HL-60 (cell line): ENCODE results near the gene ABL1.

Experiments
- DNase-seq, 2 experiments: peaks; one replicate each; pipeline ENCODE4 v3.0.0-alpha.2; 2010 to 2020; ENCODE audit warnings: low read depth in 1 of 2, low spot score in 1 of 2
- H3K27ac ChIP-seq: fragments of 250-450 bp; sonication (Bioruptor Pico); replicated peaks from 2 replicates; pipeline ENCODE4 v1.5.1; 2020; ENCODE audit warnings: mild to moderate bottlenecking, moderate library complexity
- H3K27me3 ChIP-seq: fragments of 250-450 bp; sonication (Bioruptor Pico); 2 replicates; pipeline ENCODE4 v1.5.1; 2021; ENCODE audit warnings: mild to moderate bottlenecking, moderate library complexity; ENCODE audit not compliant: insufficient read depth, poor library complexity, severe bottlenecking
- H3K4me3 ChIP-seq: replicated peaks from 2 replicates; pipeline ENCODE4 v1.5.1; 2011; ENCODE audit warnings: mild to moderate bottlenecking, control low read depth, low read length; ENCODE audit not compliant: insufficient read depth
- CTCF ChIP-seq: IDR thresholded peaks from one replicate; pipeline ENCODE4 v1.5.1; 2011; ENCODE audit warnings: low read length, control low read depth, inconsistent platforms; ENCODE audit not compliant: insufficient read depth
- GABPA ChIP-seq: IDR thresholded peaks from 2 replicates; pipeline ENCODE4 v1.6.1; 2012; ENCODE audit warnings: low read depth
- POLR2AphosphoS5 ChIP-seq: IDR thresholded peaks from 2 replicates; pipeline ENCODE4 v1.6.1; 2012; ENCODE audit warnings: low read depth
- REST ChIP-seq: IDR thresholded peaks from 2 replicates; pipeline ENCODE4 v1.6.1; 2012; ENCODE audit warnings: low read depth; ENCODE audit not compliant: insufficient replicate concordance
- SPI1 ChIP-seq: IDR thresholded peaks from 2 replicates; pipeline ENCODE4 v1.6.1; 2012; ENCODE audit warnings: low read depth, mild to moderate bottlenecking, borderline replicate concordance

Gene ABL1

GRCh38 chr9:130885484-130886375 lies 50.7 kb downstream of the ABL1 start:
- Histone ChIP-seq H3K27ac (no peak overlapping the region), H3K4me3 (no peak overlapping the region), H3K27me3 (no peaks in the 10 kb centered on the region)
- TF ChIP-seq GABPA (no peak), REST (no peak), SPI1 (no peak), CTCF (no peak), POLR2AphosphoS5 (no peak)
- DNase-seq = no peak

GRCh38 chr9:130886981-130887380 lies 51.9 kb downstream of the ABL1 start:
- H3K4me3 ChIP-seq = no peak overlapping the region
- TF ChIP-seq CTCF (no peak), REST (no peak), GABPA (no peak), SPI1 (no peak), POLR2AphosphoS5 (no peak)
- no peak overlapping the region for H3K27ac ChIP-seq
- no peak for DNase-seq
- no peaks in the 10 kb centered on the region for H3K27me3 ChIP-seq

GRCh38 chr9:130887494-130888144 lies 52.6 kb downstream of the ABL1 start:
- no peak for DNase-seq
- Histone ChIP-seq H3K4me3 (no peak overlapping the region), H3K27me3 (no peaks in the 10 kb centered on the region), H3K27ac (no peak overlapping the region)
- TF ChIP-seq CTCF (no peak), SPI1 (no peak), REST (no peak), POLR2AphosphoS5 (no peak), GABPA (no peak)
